Body of pancreas (tissue), 4 donors: ENCODE measurements around the gene BTBD10.

Source experiments
- POLR2A ChIP-seq, 3 donors: fragments of 450-650 bp; IDR thresholded peaks; one replicate each; pipeline ENCODE4 v1.6.1; 2016; ENCODE audit warnings: antibody characterized with exemption in 3 of 3, mild to moderate bottlenecking in 2 of 3
- TF ChIP-seq, protein P1 (sequence below), 7 experiments: fragments of 450-650 bp in 4 of 7; fragments of 200-600 bp in 3 of 7; sonication (generic) in 3 of 7; IDR thresholded peaks; one replicate each; pipeline ENCODE4 v1.5.1; 2016 to 2019; ENCODE audit warnings: antibody characterized with exemption in 7 of 7

GRCh38 chr11:13343931-13344717 lies 118.9 kb downstream of the BTBD10 start:
- TF ChIP-seq POLR2A (IDR thresholded peaks at IDR 0.05), result no peak
- TF ChIP-seq, protein P1, sequence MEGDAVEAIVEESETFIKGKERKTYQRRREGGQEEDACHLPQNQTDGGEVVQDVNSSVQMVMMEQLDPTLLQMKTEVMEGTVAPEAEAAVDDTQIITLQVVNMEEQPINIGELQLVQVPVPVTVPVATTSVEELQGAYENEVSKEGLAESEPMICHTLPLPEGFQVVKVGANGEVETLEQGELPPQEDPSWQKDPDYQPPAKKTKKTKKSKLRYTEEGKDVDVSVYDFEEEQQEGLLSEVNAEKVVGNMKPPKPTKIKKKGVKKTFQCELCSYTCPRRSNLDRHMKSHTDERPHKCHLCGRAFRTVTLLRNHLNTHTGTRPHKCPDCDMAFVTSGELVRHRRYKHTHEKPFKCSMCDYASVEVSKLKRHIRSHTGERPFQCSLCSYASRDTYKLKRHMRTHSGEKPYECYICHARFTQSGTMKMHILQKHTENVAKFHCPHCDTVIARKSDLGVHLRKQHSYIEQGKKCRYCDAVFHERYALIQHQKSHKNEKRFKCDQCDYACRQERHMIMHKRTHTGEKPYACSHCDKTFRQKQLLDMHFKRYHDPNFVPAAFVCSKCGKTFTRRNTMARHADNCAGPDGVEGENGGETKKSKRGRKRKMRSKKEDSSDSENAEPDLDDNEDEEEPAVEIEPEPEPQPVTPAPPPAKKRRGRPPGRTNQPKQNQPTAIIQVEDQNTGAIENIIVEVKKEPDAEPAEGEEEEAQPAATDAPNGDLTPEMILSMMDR (IDR thresholded peaks at IDR 0.05), result peak; percentile 79 to 87 (median 82)
